WTC11 (cell line): ENCODE results near the gene LILRA6. TPM values are rescaled to one million over a fixed set of nuclear protein-coding genes. Genes with fewer than 3 reads are reported as not detected.
"Not testable (repeated sequence)": the region's sequence is repeated elsewhere in the genome, so short reads cannot be mapped to it uniquely, and the experiment has no call there.

ENCODE experiments used
- ATAC-seq: fragments of 200-7000 bp; cut with Tn5 transposase; 2 replicates; pipeline ENCODE4 v1.10.0; 2021; ENCODE audit warnings: mild to moderate bottlenecking, moderate library complexity
- Bru-seq: library from RNA; stranded (reverse); fragments of 400-500 nt; gene quantifications from one replicate; lab custom pipeline; 2021; lab: Mats Ljungman, UMichigan
- CTCF ChIA-PET: fragments of 300-600 bp; sonication (Branson Sonifier 250); formaldehyde crosslinking; loops from one replicate; lab custom pipeline; 2021; ENCODE audit warnings: antibody characterized with exemption; lab: Charles Lee
- POLR2A ChIA-PET: fragments of 350-600 bp; sonication (Branson Sonifier 250); formaldehyde crosslinking; loops from one replicate; lab custom pipeline; 2021; ENCODE audit warnings: antibody characterized with exemption; lab: Charles Lee
- DNase-seq: peaks from one replicate; pipeline ENCODE4 v3.0.0; 2021; ENCODE audit warnings: low spot score
- H3K27ac Mint-ChIP-seq: 2 replicates; pipeline ENCODE4 v1.8.0; 2021; ENCODE audit warnings: mixed read lengths
- H3K27me3 Mint-ChIP-seq: 2 replicates; pipeline ENCODE4 v1.8.0; 2021; ENCODE audit warnings: low read depth, mild to moderate bottlenecking, moderate library complexity, mixed read lengths
- H3K36me3 Mint-ChIP-seq: 2 replicates; pipeline ENCODE4 v1.8.0; 2021; ENCODE audit warnings: mixed read lengths
- H3K4me1 Mint-ChIP-seq: 2 replicates; pipeline ENCODE4 v1.8.0; 2022; ENCODE audit warnings: mixed read lengths
- H3K4me3 Mint-ChIP-seq: 2 replicates; pipeline ENCODE4 v1.8.0; 2021; ENCODE audit warnings: mild to moderate bottlenecking, moderate library complexity, mixed read lengths
- H3K9me3 Mint-ChIP-seq: 2 replicates; pipeline ENCODE4 v1.8.0; 2021; ENCODE audit warnings: mixed read lengths
- CREM ChIP-seq: sonication (generic); formaldehyde crosslinking; IDR thresholded peaks from 2 replicates; pipeline ENCODE4 v1.8.1; 2022; ENCODE audit warnings: mild to moderate bottlenecking, missing genetic modification reagents, moderate library complexity
- GRHL2 ChIP-seq: fragments of 250-450 bp; sonication (Bioruptor Pico); IDR thresholded peaks from 2 replicates; pipeline ENCODE4 v1.8.0; 2022; ENCODE audit warnings: mild to moderate bottlenecking, moderate library complexity; ENCODE audit not compliant: insufficient replicate concordance, severe bottlenecking
- IRF2 ChIP-seq: sonication (generic); formaldehyde crosslinking; IDR thresholded peaks from 2 replicates; pipeline ENCODE4 v1.8.0; 2022; ENCODE audit warnings: low read depth, missing genetic modification reagents, borderline replicate concordance
- JAZF1 ChIP-seq: fragments of 250-450 bp; sonication (Bioruptor Pico); IDR thresholded peaks from 2 replicates; pipeline ENCODE4 v1.9.0; 2021; ENCODE audit warnings: moderate library complexity, mild to moderate bottlenecking, inconsistent platforms
- KAT7 ChIP-seq: sonication (generic); formaldehyde crosslinking; IDR thresholded peaks from 2 replicates; pipeline ENCODE4 v1.8.1; 2023; ENCODE audit warnings: missing genetic modification reagents, mild to moderate bottlenecking, borderline replicate concordance
- MYBL2 ChIP-seq: sonication (generic); formaldehyde crosslinking; IDR thresholded peaks from 2 replicates; pipeline ENCODE4 v1.8.1; 2023; ENCODE audit warnings: mild to moderate bottlenecking, moderate library complexity, missing genetic modification reagents
- NFATC4 ChIP-seq: fragments of 250-450 bp; sonication (Bioruptor Pico); IDR thresholded peaks from 2 replicates; pipeline ENCODE4 v1.9.0; 2021; ENCODE audit warnings: mild to moderate bottlenecking
- NFYB ChIP-seq: sonication (generic); formaldehyde crosslinking; conservative IDR thresholded peaks from 2 replicates; pipeline ENCODE4 v1.8.0; 2022; ENCODE audit warnings: low read depth, missing genetic modification reagents
- PRRX2 ChIP-seq: fragments of 250-450 bp; sonication (Bioruptor Pico); IDR thresholded peaks from 2 replicates; pipeline ENCODE4 v1.8.0; 2021; ENCODE audit warnings: mild to moderate bottlenecking
- RORB ChIP-seq: fragments of 250-450 bp; sonication (Bioruptor Pico); IDR thresholded peaks from 2 replicates; pipeline ENCODE4 v1.9.0; 2021; ENCODE audit warnings: mild to moderate bottlenecking
- TP53 ChIP-seq: sonication (generic); formaldehyde crosslinking; IDR thresholded peaks from 2 replicates; pipeline ENCODE4 v1.8.1; 2023; ENCODE audit warnings: mild to moderate bottlenecking, missing genetic modification reagents
- ZNF263 ChIP-seq: sonication (generic); formaldehyde crosslinking; IDR thresholded peaks from 2 replicates; pipeline ENCODE4 v1.8.1; 2022; ENCODE audit warnings: low read depth, mild to moderate bottlenecking, moderate library complexity, missing genetic modification reagents
- ZNF317 ChIP-seq: sonication (generic); formaldehyde crosslinking; IDR thresholded peaks from 2 replicates; pipeline ENCODE4 v1.8.1; 2023; ENCODE audit warnings: low read depth, mild to moderate bottlenecking, moderate library complexity, missing genetic modification reagents, borderline replicate concordance
- ZNF423 ChIP-seq: fragments of 250-450 bp; sonication (Bioruptor Pico); IDR thresholded peaks from 2 replicates; pipeline ENCODE4 v2.1.2; 2022; ENCODE audit warnings: mild to moderate bottlenecking, moderate library complexity
- ZNF512 ChIP-seq: sonication (generic); formaldehyde crosslinking; IDR thresholded peaks from 2 replicates; pipeline ENCODE4 v1.8.1; 2022; ENCODE audit warnings: missing genetic modification reagents, borderline replicate concordance
- long read RNA-seq, 3 experiments: library from RNA in 1 of 3; library from capped mRNA in 1 of 3; library from polyadenylated mRNA in 1 of 3; unstranded in 2 of 3; stranded (forward) in 1 of 3; transcript quantifications; one replicate each; pipeline ENCODE4 v2.0.0, GENCODE V29; 2021
- total RNA-seq: library from RNA; stranded (reverse); gene quantifications from 3 replicates; pipeline ENCODE4 v1.2.3, GENCODE V29; 2021
- TF ChIP-seq, protein P1 (sequence below): fragments of 250-450 bp; sonication (Bioruptor Pico); IDR thresholded peaks from 2 replicates; pipeline ENCODE4 v1.9.0; 2021; ENCODE audit warnings: mild to moderate bottlenecking, borderline replicate concordance

The LILRA6 gene
- not detected in 3 replicates for total RNA-seq
- not detected for Bru-seq, nascent RNA
- long read RNA-seq, experiment 1 = 0 reads
- long read RNA-seq, experiment 2 = 0 reads
- long read RNA-seq, experiment 3 = 0 reads

DNA sequence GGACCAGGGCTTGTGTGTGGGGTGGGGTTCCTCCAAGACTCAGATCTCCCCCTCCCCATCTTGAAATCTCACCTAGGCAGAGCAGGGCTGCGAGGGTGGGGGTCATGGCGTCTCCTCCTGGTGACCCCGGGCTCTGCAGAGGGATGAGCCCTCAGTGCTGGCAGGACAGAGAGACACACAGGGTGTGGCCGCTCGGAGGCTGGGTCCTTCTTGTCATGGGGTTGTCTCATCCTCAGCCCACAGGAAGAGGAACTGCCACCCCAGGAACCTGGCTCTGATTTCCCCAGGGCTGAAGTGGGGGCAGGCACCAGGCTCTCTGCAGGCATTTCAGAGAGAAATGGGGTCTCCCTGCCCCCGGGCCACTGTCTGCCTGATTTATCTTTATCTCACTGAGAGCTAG is at the start of gene LILRA6:
LILRA6 (minus strand) TSS at position 145 of the 400 bp plus-strand sequence.
- H3K4me1 Mint-ChIP-seq, POLR2A ChIA-PET, H3K27ac Mint-ChIP-seq, H3K36me3 Mint-ChIP-seq, H3K9me3 Mint-ChIP-seq, DNase-seq, H3K4me3 Mint-ChIP-seq, ATAC-seq, H3K27me3 Mint-ChIP-seq: not testable (repeated sequence)
- CTCF ChIA-PET = interaction anchor here (0.6 to 1.5 kb wide), 2 partner anchors 23 to 70 kb away, joined by 4 to 7 read pairs; partner anchors contain the start of gene TMC4

DNA sequence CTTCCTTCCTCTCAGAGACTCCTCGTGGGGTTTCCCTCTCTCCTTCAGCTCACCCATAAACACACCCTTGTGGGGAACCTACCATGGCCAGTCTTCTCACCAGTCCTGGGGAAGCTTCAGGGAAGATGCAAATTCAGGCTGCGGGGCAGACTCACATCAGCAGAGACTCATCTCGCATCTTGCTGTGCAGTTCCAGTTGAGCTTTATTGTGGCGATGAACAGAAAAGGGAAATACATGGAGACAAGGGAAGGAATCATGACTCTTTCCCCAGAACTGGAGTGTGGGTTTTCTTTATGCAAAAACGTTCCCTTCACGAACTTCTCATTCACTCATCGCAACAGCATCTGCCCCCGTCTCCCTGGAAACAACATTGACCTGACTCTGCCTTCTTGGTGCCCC is 46.6 kb upstream of the LILRA6 start:
- ATAC-seq, DNase-seq, CTCF ChIA-PET, H3K9me3 Mint-ChIP-seq, H3K27ac Mint-ChIP-seq, H3K4me3 Mint-ChIP-seq, POLR2A ChIA-PET, H3K36me3 Mint-ChIP-seq, H3K4me1 Mint-ChIP-seq: not testable (repeated sequence)
- peaks cover 32% of the 10 kb centered on the region for H3K27me3 Mint-ChIP-seq

GRCh38 chr19:54287456-54287855 is 44.9 kb upstream of the LILRA6 start:
- Mint-ChIP-seq H3K36me3 (no peaks in the 10 kb centered on the region), H3K4me3 (no peak overlapping the region), H3K27me3 (peaks cover 17% of the 10 kb centered on the region), H3K27ac (no peak overlapping the region), H3K4me1 (no peaks in the 10 kb centered on the region), H3K9me3 (no peaks in the 10 kb centered on the region)
- DNase-seq (no peak), ATAC-seq (no peak)
- POLR2A ChIA-PET = no interaction called here
- CTCF ChIA-PET = interaction anchor here (0.5 to 1.3 kb wide), 2 partner anchors 22 to 118 kb away, joined by 3 read pairs; no protein-coding TSS in a partner anchor
- TF ChIP-seq ZNF317 (CRISPR knock-in tag) (no peak), ZNF512 (CRISPR knock-in tag) (no peak), TP53 (no peak), CREM (CRISPR knock-in tag) (no peak)

DNA sequence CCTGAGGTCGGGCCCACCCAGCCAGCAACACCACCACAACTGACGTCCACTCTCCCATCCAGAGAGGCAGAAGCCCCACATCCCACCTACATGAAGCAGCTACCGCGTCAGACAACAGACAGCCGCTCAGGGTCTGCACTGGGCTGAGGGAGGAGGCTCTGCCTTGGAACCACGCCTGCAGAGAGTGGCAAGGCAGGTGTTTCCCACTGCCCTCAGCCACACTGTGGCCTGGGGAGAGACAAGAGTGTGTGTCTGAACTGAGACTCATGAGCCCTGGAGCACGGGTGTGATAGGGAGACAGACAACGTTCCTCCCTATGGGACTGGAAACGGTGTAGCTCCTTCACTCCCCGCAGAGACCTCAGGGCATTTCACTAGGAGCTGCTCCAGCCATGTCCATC is 43.7 kb upstream of the LILRA6 start:
- H3K4me1 Mint-ChIP-seq, H3K27ac Mint-ChIP-seq, H3K36me3 Mint-ChIP-seq, DNase-seq, POLR2A ChIA-PET, H3K4me3 Mint-ChIP-seq, H3K9me3 Mint-ChIP-seq, ATAC-seq: not testable (repeated sequence)
- H3K27me3 Mint-ChIP-seq = peaks cover 14% of the 10 kb centered on the region
- CTCF ChIA-PET = interaction anchor here (0.5 kb wide), 1 partner anchor 113 kb away, joined by 3 read pairs; the partner anchor contains the start of gene TMC4

- DNase-seq, ATAC-seq, H3K27ac Mint-ChIP-seq, H3K27me3 Mint-ChIP-seq, H3K9me3 Mint-ChIP-seq, H3K4me3 Mint-ChIP-seq, CTCF ChIA-PET, H3K36me3 Mint-ChIP-seq, H3K4me1 Mint-ChIP-seq, POLR2A ChIA-PET: not testable (repeated sequence)
Observed at GRCh38 chr19:54285427-54286056, 43.0 kb upstream of the LILRA6 start.

- no peak for ATAC-seq
- no peak overlapping the region for H3K4me3 Mint-ChIP-seq
- H3K4me1 Mint-ChIP-seq = no peaks in the 10 kb centered on the region
- H3K9me3 Mint-ChIP-seq = no peaks in the 10 kb centered on the region
- DNase-seq = no peak
- H3K27me3 Mint-ChIP-seq = peaks cover 11% of the 10 kb centered on the region
- no peaks in the 10 kb centered on the region for H3K36me3 Mint-ChIP-seq
- ChIA-PET POLR2A (no interaction called here), CTCF (no interaction called here)
- no peak overlapping the region for H3K27ac Mint-ChIP-seq
- TF ChIP-seq ZNF263 (CRISPR knock-in tag) = no peak
- TF ChIP-seq RORB = no peak
- no peak for TF ChIP-seq TP53
- TF ChIP-seq GRHL2 (CRISPR knock-in tag) = no peak
- TF ChIP-seq, protein P1, sequence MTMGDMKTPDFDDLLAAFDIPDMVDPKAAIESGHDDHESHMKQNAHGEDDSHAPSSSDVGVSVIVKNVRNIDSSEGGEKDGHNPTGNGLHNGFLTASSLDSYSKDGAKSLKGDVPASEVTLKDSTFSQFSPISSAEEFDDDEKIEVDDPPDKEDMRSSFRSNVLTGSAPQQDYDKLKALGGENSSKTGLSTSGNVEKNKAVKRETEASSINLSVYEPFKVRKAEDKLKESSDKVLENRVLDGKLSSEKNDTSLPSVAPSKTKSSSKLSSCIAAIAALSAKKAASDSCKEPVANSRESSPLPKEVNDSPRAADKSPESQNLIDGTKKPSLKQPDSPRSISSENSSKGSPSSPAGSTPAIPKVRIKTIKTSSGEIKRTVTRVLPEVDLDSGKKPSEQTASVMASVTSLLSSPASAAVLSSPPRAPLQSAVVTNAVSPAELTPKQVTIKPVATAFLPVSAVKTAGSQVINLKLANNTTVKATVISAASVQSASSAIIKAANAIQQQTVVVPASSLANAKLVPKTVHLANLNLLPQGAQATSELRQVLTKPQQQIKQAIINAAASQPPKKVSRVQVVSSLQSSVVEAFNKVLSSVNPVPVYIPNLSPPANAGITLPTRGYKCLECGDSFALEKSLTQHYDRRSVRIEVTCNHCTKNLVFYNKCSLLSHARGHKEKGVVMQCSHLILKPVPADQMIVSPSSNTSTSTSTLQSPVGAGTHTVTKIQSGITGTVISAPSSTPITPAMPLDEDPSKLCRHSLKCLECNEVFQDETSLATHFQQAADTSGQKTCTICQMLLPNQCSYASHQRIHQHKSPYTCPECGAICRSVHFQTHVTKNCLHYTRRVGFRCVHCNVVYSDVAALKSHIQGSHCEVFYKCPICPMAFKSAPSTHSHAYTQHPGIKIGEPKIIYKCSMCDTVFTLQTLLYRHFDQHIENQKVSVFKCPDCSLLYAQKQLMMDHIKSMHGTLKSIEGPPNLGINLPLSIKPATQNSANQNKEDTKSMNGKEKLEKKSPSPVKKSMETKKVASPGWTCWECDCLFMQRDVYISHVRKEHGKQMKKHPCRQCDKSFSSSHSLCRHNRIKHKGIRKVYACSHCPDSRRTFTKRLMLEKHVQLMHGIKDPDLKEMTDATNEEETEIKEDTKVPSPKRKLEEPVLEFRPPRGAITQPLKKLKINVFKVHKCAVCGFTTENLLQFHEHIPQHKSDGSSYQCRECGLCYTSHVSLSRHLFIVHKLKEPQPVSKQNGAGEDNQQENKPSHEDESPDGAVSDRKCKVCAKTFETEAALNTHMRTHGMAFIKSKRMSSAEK (CRISPR knock-in tag) = no peak
- TF ChIP-seq IRF2 = no peak
- TF ChIP-seq NFYB = no peak
- TF ChIP-seq NFATC4 (CRISPR knock-in tag) = no peak
- TF ChIP-seq KAT7 (CRISPR knock-in tag) = no peak
- no peak for TF ChIP-seq ZNF423 (CRISPR knock-in tag)
- no peak for TF ChIP-seq MYBL2 (CRISPR knock-in tag)
- no peak for TF ChIP-seq PRRX2
- no peak for TF ChIP-seq JAZF1 (CRISPR knock-in tag)
Observed at GRCh38 chr19:54282686-54283470, 40.3 kb upstream of the LILRA6 start.
